Measurements from ENCODE around the gene EFEMP1. TPM values are rescaled to one million over a fixed set of nuclear protein-coding genes. Genes with fewer than 3 reads are reported as not detected.

The EFEMP1 gene
- total and polyA plus RNA-seq, 10 donors: 9.8 to 155 (median 43.0) TPM

GRCh38 chr2:55901941-55902340 is 21.6 kb downstream of the EFEMP1 start:
- Histone ChIP-seq H3K36me3 (no peaks in the 10 kb centered on the region), H3K9me3 (peaks cover 0 to 16% (median 10%) of the 10 kb centered on the region in 8 donors), H3K27me3 (replicated peaks in 1 of 7) (no peaks in the 10 kb centered on the region), H3K4me1 (no peaks in the 10 kb centered on the region), H3K4me3 (no peak overlapping the region), H3K27ac (no peak overlapping the region)
- TF ChIP-seq POLR2A (IDR thresholded peaks at IDR 0.05) (no peak), POLR2AphosphoS5 (IDR thresholded peaks at IDR 0.05) (no peak)
- TF ChIP-seq, protein P1, sequence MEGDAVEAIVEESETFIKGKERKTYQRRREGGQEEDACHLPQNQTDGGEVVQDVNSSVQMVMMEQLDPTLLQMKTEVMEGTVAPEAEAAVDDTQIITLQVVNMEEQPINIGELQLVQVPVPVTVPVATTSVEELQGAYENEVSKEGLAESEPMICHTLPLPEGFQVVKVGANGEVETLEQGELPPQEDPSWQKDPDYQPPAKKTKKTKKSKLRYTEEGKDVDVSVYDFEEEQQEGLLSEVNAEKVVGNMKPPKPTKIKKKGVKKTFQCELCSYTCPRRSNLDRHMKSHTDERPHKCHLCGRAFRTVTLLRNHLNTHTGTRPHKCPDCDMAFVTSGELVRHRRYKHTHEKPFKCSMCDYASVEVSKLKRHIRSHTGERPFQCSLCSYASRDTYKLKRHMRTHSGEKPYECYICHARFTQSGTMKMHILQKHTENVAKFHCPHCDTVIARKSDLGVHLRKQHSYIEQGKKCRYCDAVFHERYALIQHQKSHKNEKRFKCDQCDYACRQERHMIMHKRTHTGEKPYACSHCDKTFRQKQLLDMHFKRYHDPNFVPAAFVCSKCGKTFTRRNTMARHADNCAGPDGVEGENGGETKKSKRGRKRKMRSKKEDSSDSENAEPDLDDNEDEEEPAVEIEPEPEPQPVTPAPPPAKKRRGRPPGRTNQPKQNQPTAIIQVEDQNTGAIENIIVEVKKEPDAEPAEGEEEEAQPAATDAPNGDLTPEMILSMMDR (IDR thresholded peaks at IDR 0.05 in 8 of 11, conservative IDR thresholded peaks at IDR 0.05 in 3 of 11): no peak
- DNase-seq: no peak
- intact Hi-C loops (cut with DNase I; ENCODE audit: low total_unique reads): no loop called here
- WGBS, 5 donors: 66 to 87% (median 78%) methylated on average over 2 of the region's 2 CpGs

DNA sequence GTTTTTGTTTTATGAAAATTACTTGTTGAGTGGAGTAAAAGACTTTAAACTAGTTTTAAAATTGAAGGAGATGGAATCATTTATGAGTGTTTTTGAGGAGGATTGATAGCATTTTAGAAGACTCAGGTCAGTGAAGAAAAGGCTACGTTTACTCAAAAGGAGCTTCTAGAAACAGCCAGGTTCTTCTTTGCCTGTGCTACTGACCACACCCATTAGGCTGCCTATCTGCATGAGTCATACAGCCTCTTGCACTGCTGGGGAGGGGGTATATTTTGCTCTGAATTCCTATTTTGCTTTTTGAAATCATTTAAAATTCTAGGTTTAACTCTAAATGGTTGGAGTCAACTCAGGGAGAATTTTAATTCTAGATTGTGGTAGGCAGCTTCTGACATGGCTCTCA is 22.3 kb downstream of the EFEMP1 start:
- TF ChIP-seq POLR2A (IDR thresholded peaks at IDR 0.05): no peak
- TF ChIP-seq POLR2AphosphoS5 (IDR thresholded peaks at IDR 0.05): no peak
- TF ChIP-seq, protein P1 (IDR thresholded peaks at IDR 0.05 in 8 of 11, conservative IDR thresholded peaks at IDR 0.05 in 3 of 11): no peak
- no peak overlapping the region for H3K27ac ChIP-seq
- intact Hi-C loops (cut with DNase I; ENCODE audit: low total_unique reads): no loop called here

GRCh38 chr2:55899881-55900280 is 23.7 kb downstream of the EFEMP1 start:
- H3K4me1 ChIP-seq: no peaks in the 10 kb centered on the region
- H3K36me3 ChIP-seq: no peaks in the 10 kb centered on the region
- TF ChIP-seq POLR2AphosphoS5 (IDR thresholded peaks at IDR 0.05) (no peak), POLR2A (IDR thresholded peaks at IDR 0.05) (no peak)
- TF ChIP-seq, protein P1 (IDR thresholded peaks at IDR 0.05 in 8 of 11, conservative IDR thresholded peaks at IDR 0.05 in 3 of 11): no peak
- no peak overlapping the region for H3K27ac ChIP-seq
- DNase-seq: no peak
- H3K27me3 ChIP-seq (replicated peaks in 1 of 7): no peaks in the 10 kb centered on the region
- intact Hi-C loops (cut with DNase I; ENCODE audit: low total_unique reads): no loop called here
- no peak overlapping the region for H3K4me3 ChIP-seq
- WGBS, 5 donors: 70 to 80% (median 74%) methylated on average over 2 of the region's 2 CpGs
- peaks cover 0 to 16% (median 10%) of the 10 kb centered on the region in 8 donors for H3K9me3 ChIP-seq

More for the DNA sequence above, 22.3 kb downstream of the EFEMP1 start:
- no peaks in the 10 kb centered on the region for H3K27me3 ChIP-seq (replicated peaks in 1 of 7)
- H3K9me3 ChIP-seq: peaks cover 0 to 16% (median 10%) of the 10 kb centered on the region in 8 donors
- no peak for DNase-seq
- no peaks in the 10 kb centered on the region for H3K4me1 ChIP-seq
- no peak overlapping the region for H3K4me3 ChIP-seq
- 46 to 75% (median 55%) methylated on average over 1 of the region's 1 CpG for whole genome bisulfite sequencing, 5 donors
- H3K36me3 ChIP-seq: no peaks in the 10 kb centered on the region

DNA sequence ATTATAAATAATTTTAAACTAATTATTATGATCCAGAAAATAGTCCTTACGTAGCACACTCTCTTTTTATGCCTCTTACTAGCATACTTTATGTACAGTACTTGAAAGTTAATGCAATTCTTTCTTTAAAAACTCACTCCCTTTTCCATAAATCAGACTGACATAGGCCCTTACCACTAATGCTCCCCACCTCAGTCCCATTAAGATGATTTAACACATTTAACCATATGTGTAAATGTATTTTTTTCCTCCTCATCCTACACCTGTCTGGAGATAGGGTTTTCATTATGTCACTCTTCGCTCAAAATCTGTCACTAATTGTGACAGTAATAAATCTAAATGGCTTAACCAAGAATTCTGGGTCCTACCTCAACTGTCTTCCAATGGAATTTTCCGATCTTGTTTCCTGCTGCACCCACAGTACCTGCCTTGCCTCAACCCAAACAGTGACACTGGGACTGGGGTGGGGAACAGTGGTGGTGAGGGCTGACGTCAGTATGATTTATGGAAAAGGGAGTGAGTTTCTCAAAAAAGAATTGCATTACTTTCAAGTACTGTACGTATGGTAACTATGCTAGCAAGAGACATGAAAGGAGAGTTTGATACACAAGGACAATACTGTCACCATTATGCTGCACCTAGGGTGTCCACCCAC is 25.1 kb downstream of the EFEMP1 start:
- no peak overlapping the region for H3K4me3 ChIP-seq
- no peak for DNase-seq
- TF ChIP-seq POLR2A (IDR thresholded peaks at IDR 0.05) (no peak), POLR2AphosphoS5 (IDR thresholded peaks at IDR 0.05) (no peak)
- TF ChIP-seq, protein P1 (IDR thresholded peaks at IDR 0.05 in 8 of 11, conservative IDR thresholded peaks at IDR 0.05 in 3 of 11): no peak
- H3K27me3 ChIP-seq (replicated peaks in 1 of 7): no peaks in the 10 kb centered on the region
- intact Hi-C loops (cut with DNase I; ENCODE audit: low total_unique reads): no loop called here
- H3K9me3 ChIP-seq: peaks cover 0 to 7% (median 2%) of the 10 kb centered on the region in 8 donors
- H3K4me1 ChIP-seq: no peaks in the 10 kb centered on the region
- 86 to 94% (median 91%) methylated on average over 5 of the region's 5 CpGs for WGBS, 5 donors
- no peak overlapping the region for H3K27ac ChIP-seq
- no peaks in the 10 kb centered on the region for H3K36me3 ChIP-seq
